Measurements from ENCODE around the gene TCP11L2.

TCP11L2 gene

GRCh38 chr12:106333010-106333409 is 30.5 kb downstream of the TCP11L2 start:
- in situ Hi-C loops (cut with HindIII; ENCODE audit: low sequenced_read_pairs), result no loop called here

DNA sequence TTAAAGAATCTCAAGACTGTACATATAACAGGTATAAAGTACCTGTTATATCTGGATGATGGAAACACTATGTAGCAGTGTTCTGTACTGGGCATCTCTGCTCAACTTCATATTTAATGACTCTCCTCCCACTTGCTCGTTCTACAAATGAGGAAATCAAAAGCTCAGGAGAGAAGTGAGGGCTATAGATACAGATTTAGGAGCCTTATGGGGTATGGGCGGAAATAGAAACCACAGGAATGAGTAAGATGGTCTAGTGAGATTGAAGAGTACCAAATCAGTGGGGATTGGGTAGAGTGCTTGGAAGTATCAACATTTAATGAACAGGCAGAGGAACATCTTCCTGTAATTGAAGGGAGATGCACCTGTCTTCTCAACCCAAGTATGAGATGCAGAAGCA is 31.2 kb downstream of the TCP11L2 start:
- in situ Hi-C loops (cut with HindIII; ENCODE audit: low sequenced_read_pairs), result no loop called here

- in situ Hi-C loops (cut with HindIII; ENCODE audit: low sequenced_read_pairs), result no loop called here
Measured at GRCh38 chr12:106341086-106341877, 38.7 kb downstream of the TCP11L2 start.

- in situ Hi-C loops (cut with HindIII; ENCODE audit: low sequenced_read_pairs), result no loop called here
Measured at GRCh38 chr12:106342397-106343213, 40.1 kb downstream of the TCP11L2 start.

- in situ Hi-C loops (cut with HindIII; ENCODE audit: low sequenced_read_pairs), result no loop called here
Measured at GRCh38 chr12:106343214-106343528, 40.6 kb downstream of the TCP11L2 start.

DNA sequence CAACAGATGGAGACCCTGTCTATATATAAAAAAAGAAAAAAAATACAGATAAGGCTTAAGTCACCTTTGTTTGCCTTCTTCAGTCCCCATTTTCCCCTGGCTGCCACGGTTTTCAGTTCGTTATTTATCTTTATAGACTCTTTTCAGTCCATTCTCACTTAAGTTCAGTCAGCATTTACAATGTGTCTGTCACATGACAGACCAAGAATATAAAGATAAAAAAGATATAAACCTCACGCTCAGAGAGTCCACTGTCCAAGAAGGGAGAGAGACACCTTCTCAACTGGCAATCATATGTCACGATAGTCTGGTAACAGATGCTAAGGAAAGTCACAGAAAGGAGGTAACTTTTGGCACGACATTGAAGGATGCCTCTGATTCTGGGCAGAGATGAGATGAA is 41.6 kb downstream of the TCP11L2 start:
- in situ Hi-C loops (cut with HindIII; ENCODE audit: low sequenced_read_pairs), result no loop called here

- in situ Hi-C loops (cut with HindIII; ENCODE audit: low sequenced_read_pairs), result no loop called here
Measured at GRCh38 chr12:106345746-106346145, 43.2 kb downstream of the TCP11L2 start.

GRCh38 chr12:106348411-106348810 is 45.9 kb downstream of the TCP11L2 start:
- in situ Hi-C loops (cut with HindIII; ENCODE audit: low sequenced_read_pairs), result no loop called here

DNA sequence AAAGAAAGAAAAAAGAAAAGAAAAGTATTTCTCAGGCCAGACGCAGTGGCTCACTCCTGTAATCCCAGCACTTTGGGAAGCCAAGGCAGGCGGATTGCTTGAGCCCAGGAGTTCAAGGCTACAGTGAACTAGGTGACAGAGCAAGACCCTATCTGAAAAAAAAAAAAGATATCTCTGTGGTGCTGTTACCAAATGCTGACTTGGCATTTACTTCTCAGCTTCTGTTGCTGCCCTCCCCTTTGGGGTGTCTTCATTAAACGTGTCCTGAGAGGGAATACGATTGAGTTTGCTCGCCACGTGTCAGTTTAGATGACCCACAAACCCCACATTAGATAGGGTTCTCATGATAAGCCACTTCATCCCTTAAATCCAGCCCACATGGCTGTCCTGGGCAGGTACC is 50.6 kb downstream of the TCP11L2 start:
- in situ Hi-C loops (cut with HindIII; ENCODE audit: low sequenced_read_pairs), result no loop called here

GRCh38 chr12:106357549-106358395 is 55.2 kb downstream of the TCP11L2 start, which contains the start of gene POLR3B:
Gene POLR3B, plus strand, starts transcription at chr12:106357748. Its CDS starts 132 bp downstream, at chr12:106357880.
- in situ Hi-C loops (cut with HindIII; ENCODE audit: low sequenced_read_pairs), result no loop called here

DNA sequence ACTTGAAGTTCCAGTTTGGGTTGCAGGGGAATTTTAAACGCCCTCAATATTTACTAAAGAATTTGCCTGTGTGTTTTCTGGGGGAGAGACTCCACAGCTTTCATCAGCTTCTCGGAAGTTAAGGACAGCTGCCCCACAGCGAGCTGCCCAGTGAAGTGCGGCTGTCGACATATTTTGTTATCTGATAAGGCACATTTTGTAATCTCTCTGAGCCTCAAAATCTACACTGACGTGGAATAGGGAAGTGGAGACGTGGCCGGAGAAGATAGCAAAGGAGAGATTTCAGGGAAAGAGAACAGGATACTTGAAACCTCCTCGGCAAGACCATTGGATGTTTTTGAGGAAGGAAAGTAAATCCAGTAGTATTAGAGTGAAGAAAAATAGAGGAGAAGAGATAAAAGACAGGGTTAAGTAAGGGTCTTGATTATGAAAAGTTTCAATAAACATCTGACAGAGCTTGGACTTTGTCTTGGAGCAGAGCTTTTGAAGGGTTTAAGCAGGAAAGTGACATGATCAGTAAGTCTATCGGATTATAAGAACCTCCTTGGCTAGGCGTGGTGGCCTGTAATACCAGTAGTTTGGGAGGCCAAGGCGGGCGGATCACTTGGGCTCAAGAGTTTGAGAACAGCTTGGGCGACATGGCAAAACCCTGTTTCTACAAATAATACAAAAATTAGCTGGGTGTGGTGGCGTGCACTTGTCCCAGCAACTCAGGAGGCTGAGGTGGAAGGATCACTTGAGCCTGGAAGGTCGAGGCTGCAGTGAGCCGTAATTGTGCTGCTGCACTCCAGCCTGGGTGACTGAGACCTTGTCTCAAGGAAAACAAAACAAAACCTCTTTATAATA is 56.1 kb downstream of the TCP11L2 start:
- in situ Hi-C loops (cut with HindIII; ENCODE audit: low sequenced_read_pairs), result no loop called here

- in situ Hi-C loops (cut with HindIII; ENCODE audit: low sequenced_read_pairs), result no loop called here
Measured at GRCh38 chr12:106359646-106360399, 57.3 kb downstream of the TCP11L2 start.

- in situ Hi-C loops (cut with HindIII; ENCODE audit: low sequenced_read_pairs), result no loop called here
Measured at GRCh38 chr12:106360400-106360994, 58.0 kb downstream of the TCP11L2 start.

DNA sequence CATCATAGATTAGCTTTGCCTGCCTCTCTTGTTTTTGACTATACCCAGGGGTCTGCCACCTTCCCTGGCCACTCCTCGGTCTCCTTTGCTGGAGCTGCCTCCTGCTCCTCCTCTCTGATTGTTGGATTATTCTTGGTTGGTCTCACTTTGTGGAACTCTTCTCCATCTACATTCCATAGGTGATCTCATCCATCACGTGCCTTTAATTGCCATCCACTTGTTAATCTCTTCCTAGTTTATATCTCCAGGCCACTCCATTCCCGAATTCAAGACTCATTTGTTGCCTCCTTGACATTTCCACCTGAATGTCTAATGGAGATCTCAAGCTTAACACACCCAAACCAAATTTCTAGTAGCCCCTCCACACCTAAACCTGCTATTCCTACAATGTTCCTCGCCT is 60.4 kb downstream of the TCP11L2 start:
- in situ Hi-C loops (cut with HindIII; ENCODE audit: low sequenced_read_pairs), result no loop called here

DNA sequence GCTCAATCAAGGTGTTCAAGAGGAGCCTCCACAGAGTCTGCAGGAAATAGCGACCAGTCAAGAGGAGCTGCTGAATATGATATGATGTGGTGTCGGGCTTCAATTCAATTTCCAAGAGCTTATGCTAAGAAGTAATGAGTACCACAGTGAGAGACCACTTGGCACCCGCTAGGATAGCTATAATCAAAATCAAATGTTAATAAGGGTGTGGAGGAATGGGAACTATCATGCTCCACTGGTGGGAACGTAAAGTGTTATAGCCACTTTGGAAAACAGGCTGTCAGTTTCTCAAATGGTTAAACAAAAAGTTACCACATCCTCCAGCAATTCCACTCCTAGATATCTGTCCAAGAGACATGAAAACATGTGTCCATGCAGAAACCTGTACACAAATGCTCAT is 61.7 kb downstream of the TCP11L2 start:
- in situ Hi-C loops (cut with HindIII; ENCODE audit: low sequenced_read_pairs), result no loop called here

DNA sequence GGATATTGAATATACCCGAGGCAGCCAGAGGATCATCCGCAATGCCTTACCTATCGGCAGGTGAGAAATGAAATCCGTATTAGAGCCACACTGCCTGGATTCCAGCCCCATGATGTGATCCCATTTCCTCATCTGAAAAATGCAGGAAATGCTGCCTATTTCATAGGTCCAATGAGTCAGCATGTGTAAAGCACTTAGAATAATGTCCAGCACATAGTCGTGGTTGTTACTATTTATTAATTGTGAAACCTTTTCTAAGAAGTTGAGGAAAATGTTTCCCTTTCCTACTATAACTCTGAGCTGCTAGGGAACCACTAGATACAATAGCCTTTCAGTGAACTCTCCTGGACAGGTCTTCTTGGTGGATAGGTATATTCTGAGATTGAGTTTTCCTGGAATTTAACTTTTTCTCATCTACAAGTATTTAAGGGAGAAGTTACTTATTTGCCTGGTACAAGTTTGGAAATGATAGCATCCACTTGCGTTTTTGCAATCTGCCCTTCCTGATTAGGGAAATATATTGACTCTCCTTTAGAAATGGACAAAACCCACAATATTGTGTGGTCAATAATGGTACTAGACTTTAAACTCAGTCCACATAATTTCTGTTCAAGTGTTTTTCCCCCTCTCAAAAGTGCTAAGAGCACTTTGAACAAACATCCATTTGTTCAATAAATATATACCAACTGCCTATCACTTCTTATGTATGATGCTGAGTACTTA is 67.3 kb downstream of the TCP11L2 start:
- in situ Hi-C loops (cut with HindIII; ENCODE audit: low sequenced_read_pairs), result no loop called here

GRCh38 chr12:106378788-106379187 is 76.3 kb downstream of the TCP11L2 start:
- in situ Hi-C loops (cut with HindIII; ENCODE audit: low sequenced_read_pairs), result no loop called here

DNA sequence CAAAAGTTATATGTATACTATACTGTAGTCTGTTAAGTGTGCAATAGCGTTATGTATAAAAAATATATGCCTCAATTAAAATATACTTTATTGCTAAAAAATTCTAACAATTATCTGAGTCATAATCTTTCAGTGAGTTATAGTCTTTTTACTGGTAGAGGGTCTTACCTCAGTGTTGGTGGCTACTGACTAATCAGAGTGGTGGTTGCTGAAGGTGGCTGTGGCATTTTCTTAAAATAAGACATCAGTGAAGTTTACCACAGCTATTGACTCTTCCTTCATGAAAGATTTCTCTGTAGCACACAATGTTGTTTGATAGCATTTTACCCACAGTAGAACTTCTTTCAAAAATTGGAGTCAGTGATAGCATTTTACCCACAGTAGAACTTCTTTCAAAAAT is 78.4 kb downstream of the TCP11L2 start:
- in situ Hi-C loops (cut with HindIII; ENCODE audit: low sequenced_read_pairs), result loop anchor here (5.0 kb wide), 1 partner anchor 521 kb away; no protein-coding TSS in a partner anchor
